G401.6 (cell line): ENCODE data around the gene TRIM37.
"Not testable (repeated sequence)": the region's sequence is repeated elsewhere in the genome, so short reads cannot be mapped to it uniquely, and the experiment has no call there.

Source experiments
- FAIRE-seq: peaks from 2 replicates; lab custom pipeline; 2012; peaks lifted over from hg19 to GRCh38; lab: Jason Lieb, UNC

The TRIM37 gene

GRCh38 chr17:59106463-59107305, at the start of gene TRIM37:
TRIM37 (minus strand) TSS chr17:59106880; CDS start chr17:59106461, 419 bp downstream.
- FAIRE-seq, result peak; percentile 97

GRCh38 chr17:59155439-59156177, 48.9 kb upstream of the TRIM37 start, which contains the start of gene PRR11:
PRR11 (plus strand) TSS chr17:59155746; CDS start chr17:59169753, 14,007 bp downstream.
- peak; percentile 99 for FAIRE-seq

DNA sequence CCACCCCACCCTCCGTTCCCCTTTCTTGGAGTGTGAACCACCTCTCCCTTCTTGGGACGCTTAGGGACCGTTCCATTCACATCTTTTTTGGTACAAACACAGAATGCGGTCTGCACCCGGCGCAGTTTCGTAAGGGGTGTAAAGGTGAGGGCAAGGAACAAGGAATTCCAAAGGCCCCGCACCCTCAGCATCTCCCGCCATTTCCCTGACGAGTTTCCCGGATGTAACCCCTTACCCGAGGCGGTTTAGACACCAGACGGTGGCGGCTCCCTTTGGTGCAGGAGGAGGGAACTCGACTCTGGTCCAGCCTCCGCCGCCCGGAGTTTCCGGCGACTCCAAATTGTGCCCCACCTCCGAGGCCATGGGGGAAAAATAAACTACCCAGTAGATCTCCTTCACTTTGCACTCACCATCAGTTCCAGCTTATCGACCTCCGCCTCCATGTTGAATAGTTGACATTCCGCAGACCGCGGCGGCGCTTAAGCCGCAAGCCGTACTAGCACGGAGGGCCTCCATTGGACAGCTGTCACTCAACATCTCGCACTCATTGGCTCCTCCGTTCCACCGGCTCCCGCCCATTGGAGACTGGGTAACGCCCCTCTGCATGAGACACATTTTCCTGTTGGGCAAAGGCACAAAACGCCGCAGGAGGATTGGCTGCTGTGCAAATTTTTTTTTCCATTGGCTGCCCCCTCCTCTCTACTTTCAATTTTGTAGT, 48.2 kb upstream of the TRIM37 start, which contains the start of gene SKA2:
Gene SKA2 (minus strand): TSS at position 466 of the 718 bp plus-strand sequence. CDS start 23 bp downstream, at position 443.
- no peak for FAIRE-seq

DNA sequence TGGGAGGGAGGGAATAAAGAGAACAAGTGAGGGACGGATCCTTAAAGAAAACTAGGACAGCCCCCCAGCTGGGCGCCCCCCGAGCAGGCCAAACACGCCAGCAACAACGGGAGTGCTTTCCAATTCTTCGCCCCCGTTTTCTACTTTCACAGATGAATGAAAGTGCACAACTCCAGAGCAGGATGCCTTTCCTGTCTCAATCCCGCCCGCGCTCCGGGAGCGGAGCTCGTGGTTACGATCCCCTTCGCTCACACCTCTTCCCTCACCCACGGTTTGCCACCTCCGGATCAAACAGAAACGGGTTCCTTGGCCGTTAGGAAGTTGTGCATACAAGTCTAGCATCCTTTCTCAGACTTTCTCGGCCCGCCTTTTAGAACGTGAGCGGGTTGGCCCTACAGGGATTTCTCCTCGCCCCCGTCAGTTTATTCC, 47.6 kb upstream of the TRIM37 start:
- no peak for FAIRE-seq

DNA sequence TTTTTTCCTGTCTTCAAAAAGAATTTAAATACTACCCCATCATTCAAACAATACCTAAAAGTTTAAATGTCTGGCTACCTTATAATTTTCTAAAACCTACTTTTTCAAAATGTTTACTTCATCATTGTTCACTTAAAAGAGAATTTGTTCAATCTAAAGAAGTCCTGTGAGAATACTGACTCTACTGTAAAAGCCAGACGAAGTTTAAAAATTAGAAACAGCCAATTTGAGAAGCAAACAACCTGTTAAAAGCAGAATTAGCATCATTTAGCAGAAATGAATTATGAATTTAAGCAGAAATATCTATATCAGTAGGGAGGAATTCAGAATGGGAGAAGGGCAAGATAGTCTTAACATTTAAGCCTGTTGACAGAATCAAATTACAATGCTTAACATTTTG, 46.2 kb upstream of the TRIM37 start:
- FAIRE-seq, result no peak

- FAIRE-seq, result no peak
These were observed 44.9 kb upstream of the TRIM37 start for GRCh38 chr17:59151591-59151990.

DNA sequence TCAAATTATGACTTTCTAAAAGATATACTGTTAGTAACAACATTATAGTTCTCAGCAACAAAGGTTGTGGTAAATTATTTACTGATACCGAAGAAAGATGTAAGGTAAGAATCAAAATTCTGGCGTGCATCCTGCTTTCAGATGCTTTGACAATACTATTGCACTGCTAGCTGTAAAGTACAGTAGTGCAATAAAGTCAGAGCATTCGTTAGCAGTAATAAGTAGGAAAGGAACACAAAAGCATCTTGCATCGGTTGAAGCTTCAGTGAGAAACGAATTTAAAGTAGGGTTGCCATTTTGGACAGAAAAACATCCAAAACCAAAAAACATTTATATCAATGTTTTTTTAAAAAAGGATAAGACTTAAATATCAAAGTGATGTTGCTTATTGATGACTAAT, 44.3 kb upstream of the TRIM37 start:
- no peak for FAIRE-seq

- no peak for FAIRE-seq
These were observed 43.3 kb upstream of the TRIM37 start for GRCh38 chr17:59149841-59150511.

DNA sequence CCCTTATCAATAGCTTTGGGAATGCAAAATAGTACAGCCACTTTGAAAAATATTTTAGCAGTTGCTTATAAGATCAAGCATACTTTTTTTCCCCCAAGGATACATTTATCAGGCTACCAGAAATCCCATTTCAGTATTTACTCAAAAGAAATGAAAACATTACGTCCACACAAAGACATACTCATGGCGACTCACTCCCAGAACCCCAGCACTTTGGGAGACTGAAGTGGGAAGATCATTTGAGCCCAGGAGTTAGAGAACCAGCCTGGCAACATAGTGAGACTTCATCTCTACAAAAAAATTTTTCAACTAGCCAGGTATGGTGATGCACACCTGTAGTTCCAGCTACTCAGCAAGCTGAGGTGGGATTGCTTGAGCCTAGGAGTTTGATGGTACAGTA, 42.4 kb upstream of the TRIM37 start:
- FAIRE-seq, result no peak

DNA sequence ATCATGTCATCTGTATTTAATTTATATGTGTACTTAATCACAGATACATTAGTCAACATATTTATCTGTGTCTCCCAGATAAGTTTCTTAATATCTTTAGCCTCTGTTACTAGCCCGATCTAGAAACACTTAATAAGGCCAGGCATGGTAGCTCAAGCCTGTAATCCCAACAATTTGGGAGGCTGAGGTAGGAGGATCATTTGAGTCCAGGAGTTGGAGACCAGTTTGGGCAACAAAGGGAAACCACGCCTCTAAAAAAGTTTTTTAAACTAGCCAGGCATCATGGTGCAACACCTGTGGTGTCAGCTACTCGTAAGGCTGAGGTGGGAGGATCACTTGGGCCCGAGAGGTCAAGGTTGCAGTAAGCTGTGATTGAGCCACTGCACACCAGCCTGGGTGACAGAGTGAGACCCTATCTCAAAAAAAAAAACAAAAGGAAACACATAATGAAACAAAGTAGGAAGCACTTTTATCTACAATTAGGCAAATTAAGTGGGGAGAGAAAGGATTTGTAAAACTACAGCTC, 39.0 kb upstream of the TRIM37 start:
- FAIRE-seq, result no peak

GRCh38 chr17:59141860-59142259, 35.2 kb upstream of the TRIM37 start:
- no peak for FAIRE-seq

- FAIRE-seq, result no peak
These were observed 33.3 kb upstream of the TRIM37 start for GRCh38 chr17:59139939-59140338.

GRCh38 chr17:59138339-59138738, 31.7 kb upstream of the TRIM37 start:
- not testable (repeated sequence) for FAIRE-seq

DNA sequence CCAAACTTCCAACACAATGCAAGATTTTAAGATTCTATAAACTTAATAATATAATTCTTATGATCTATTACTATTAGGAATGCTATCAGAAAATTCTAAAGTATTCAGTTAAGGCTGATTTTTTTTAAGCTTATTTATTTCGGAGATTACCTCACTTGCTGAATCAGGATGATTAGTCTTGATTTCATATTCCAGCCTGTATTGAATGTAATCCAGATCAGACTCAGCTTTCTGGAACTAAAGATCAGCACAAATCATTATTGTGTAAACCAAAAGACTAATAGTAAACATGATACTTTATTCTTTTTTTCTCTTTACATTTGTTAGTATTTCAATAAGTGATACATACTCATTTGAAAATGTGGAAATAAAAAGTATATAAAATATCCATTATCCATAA, 24.5 kb upstream of the TRIM37 start:
- FAIRE-seq, result peak; percentile 62

DNA sequence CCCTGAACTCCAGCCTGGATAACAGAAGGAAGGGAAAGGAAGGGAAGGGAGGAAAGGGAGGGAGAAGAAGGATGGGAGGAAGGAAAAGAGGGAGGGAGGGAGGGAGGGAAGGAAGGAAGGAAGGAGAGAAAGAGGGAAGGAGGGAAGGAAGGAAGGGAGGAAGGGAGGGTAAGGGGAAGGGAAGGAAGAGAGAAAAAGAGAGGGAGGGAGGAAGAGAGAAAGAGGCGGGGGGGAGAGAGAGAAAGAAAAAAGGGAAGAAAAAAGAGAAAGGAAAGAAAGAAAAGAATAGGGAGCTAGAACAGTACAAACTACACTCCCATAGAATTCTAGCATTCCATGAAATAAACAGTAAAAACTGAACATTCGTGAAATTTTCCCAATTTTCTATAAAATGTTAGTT, 23.1 kb upstream of the TRIM37 start:
- FAIRE-seq, result no peak

GRCh38 chr17:59126809-59127417, 20.2 kb upstream of the TRIM37 start:
- no peak for FAIRE-seq

GRCh38 chr17:59124665-59125064, 18.0 kb upstream of the TRIM37 start:
- FAIRE-seq, result no peak

GRCh38 chr17:59121901-59122480, 15.3 kb upstream of the TRIM37 start:
- FAIRE-seq, result no peak

GRCh38 chr17:59115474-59115873, 8.8 kb upstream of the TRIM37 start:
- FAIRE-seq, result no peak

- no peak for FAIRE-seq
These were observed 4.9 kb upstream of the TRIM37 start for GRCh38 chr17:59111539-59111938.

DNA sequence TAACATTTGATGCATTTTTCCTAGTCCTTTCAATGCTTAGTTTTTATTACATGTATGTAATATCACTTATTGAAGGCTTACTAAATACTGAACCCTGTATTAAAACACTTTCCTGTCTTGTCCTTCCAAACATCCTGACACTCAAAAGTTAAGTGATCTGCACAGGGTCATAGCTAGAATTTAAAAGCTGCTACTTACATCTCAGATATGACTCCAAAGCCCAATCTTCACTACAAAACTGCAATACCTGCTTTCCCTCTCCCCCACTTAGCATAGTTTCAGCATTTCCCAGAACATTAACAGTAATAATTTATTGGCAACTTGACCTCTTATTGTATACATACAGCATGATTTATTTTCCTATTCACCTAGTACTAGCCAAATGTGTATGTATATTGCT, 4.3 kb upstream of the TRIM37 start:
- no peak for FAIRE-seq
